ENCODE measurements around the gene KRTAP4-12. TPM values are rescaled to one million over a fixed set of nuclear protein-coding genes. Genes with fewer than 3 reads are reported as not detected.
"Not testable (repeated sequence)": the region's sequence is repeated elsewhere in the genome, so short reads cannot be mapped to it uniquely, and the experiment has no call there.

KRTAP4-12 gene
- total RNA-seq, 1 donor: not detected

DNA sequence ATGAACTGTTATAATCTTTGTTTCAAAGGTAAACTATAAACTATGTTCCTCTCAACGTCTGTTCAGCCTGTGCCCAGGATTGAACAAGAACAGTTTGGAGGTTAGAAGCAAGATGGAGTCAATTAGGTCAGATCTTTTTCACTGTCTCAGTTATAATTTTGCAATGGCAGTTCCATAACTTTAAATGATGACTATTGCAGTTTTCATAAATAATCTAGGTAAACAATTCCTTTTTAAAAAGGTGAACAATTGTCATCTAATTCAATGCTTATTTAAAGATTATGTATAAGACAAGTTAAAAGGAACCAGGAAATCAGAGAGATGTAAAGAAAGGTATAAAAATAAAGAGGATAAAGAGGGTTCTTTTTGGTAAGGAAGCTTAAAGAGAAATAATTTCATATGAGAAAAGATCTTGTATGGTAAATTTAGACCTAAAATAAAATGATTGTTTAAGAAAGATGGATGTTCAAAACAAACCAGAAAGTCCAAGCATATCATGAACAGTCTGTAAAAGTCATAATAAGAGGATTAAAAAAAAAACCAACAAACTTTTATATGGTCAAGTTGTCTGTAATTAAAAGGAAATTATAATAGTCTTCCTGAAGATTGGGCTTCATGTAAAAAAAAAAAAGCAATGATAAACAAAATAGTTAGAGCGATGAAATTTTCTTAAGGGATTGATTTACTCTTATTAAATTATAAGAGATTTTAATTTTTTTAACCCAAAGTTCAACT is 12.7 kb downstream of the KRTAP4-12 start:
- TF ChIP-seq, protein P1, sequence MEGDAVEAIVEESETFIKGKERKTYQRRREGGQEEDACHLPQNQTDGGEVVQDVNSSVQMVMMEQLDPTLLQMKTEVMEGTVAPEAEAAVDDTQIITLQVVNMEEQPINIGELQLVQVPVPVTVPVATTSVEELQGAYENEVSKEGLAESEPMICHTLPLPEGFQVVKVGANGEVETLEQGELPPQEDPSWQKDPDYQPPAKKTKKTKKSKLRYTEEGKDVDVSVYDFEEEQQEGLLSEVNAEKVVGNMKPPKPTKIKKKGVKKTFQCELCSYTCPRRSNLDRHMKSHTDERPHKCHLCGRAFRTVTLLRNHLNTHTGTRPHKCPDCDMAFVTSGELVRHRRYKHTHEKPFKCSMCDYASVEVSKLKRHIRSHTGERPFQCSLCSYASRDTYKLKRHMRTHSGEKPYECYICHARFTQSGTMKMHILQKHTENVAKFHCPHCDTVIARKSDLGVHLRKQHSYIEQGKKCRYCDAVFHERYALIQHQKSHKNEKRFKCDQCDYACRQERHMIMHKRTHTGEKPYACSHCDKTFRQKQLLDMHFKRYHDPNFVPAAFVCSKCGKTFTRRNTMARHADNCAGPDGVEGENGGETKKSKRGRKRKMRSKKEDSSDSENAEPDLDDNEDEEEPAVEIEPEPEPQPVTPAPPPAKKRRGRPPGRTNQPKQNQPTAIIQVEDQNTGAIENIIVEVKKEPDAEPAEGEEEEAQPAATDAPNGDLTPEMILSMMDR (IDR thresholded peaks at IDR 0.05; ENCODE audit: insufficient read depth, low read depth, low read length): no peak
- no peak for DNase-seq (ENCODE audit: low read depth)
- no peak overlapping the region for H3K4me3 ChIP-seq (ENCODE audit: low read depth, low read length)

- DNase-seq (ENCODE audit: low read depth); H3K4me3 ChIP-seq (ENCODE audit: low read depth, low read length): not testable (repeated sequence)
Observed at GRCh38 chr17:41108728-41109386, 15.1 kb downstream of the KRTAP4-12 start.

DNA sequence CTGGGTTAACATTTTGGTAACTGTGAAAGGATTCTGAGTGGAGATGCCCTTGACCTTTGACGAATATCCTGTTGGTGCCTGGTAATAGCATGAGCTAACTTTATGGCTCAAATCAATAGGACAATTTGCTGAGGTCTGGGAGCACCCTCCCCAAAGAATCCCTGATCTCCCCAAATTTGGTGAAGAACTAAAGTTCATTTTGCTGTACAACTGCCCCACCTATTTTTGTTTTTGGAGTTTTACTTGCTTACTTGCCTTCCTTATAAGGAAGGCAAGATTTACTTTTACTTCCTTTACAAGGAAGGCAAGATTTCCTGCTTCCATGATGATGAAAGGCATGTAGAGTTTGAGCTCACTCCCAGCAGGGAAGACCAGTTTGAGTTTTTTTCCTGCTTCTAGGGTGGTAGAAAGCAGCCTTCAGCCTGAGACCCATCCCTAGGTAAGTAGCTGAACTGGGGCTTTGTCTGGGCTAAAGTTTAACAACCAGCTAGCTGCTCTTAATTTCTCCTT is 16.0 kb downstream of the KRTAP4-12 start:
- TF ChIP-seq, protein P1 (IDR thresholded peaks at IDR 0.05; ENCODE audit: insufficient read depth, low read depth, low read length): no peak
- no peak for DNase-seq (ENCODE audit: low read depth)
- H3K4me3 ChIP-seq (ENCODE audit: low read depth, low read length): no peak overlapping the region

DNA sequence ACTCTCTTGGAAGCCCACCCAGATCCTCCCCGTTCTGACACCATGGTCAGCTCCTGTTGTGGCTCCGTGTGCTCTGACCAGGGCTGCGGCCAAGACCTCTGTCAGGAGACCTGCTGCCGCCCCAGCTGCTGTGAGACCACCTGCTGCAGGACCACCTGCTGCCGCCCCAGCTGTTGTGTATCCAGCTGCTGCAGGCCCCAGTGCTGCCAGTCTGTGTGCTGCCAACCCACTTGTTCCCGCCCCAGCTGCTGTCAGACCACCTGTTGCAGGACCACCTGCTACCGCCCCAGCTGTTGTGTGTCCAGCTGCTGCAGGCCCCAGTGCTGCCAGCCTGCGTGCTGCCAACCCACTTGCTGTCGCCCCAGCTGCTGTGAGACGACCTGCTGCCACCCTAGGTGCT is 18.6 kb downstream of the KRTAP4-12 start, which contains the start of gene KRTAP4-9:
Gene KRTAP4-9 (plus strand): TSS at position 43 of the 400 bp plus-strand sequence. CDS start 0 bp downstream, at position 43.
- not testable (repeated sequence) for H3K4me3 ChIP-seq (ENCODE audit: low read depth, low read length)

GRCh38 chr17:41104386-41105038 is 19.5 kb downstream of the KRTAP4-12 start:
- H3K4me3 ChIP-seq (ENCODE audit: low read depth, low read length); DNase-seq (ENCODE audit: low read depth): not testable (repeated sequence)

More for the DNA sequence above, 18.6 kb downstream of the KRTAP4-12 start, which contains the start of gene KRTAP4-9:
- DNase-seq (ENCODE audit: low read depth): not testable (repeated sequence)

DNA sequence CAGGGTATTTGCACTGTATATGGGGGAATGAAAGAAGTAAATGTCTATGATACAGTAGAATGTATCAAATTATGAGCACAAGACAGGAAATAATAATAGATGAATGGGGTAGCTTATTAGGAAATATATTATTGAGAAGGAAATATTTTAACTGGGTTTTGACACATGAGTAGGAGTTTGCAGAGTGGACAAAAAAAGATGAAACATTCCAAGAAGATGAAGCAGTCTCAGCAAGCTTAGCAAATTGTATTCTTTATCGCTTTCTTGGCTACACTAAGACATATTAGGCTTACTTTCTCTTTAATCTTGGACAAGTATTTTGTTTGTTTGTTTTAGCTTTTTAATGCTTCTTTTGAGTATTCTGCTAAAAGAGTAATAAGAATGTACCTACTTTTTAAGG is 20.1 kb downstream of the KRTAP4-12 start:
- DNase-seq (ENCODE audit: low read depth): no peak
- TF ChIP-seq, protein P1 (IDR thresholded peaks at IDR 0.05; ENCODE audit: insufficient read depth, low read depth, low read length): no peak
- no peak overlapping the region for H3K4me3 ChIP-seq (ENCODE audit: low read depth, low read length)

GRCh38 chr17:41101586-41102259 is 22.3 kb downstream of the KRTAP4-12 start, which contains the start of gene KRTAP4-16:
KRTAP4-16 (minus strand) TSS chr17:41102209; CDS start chr17:41102209, 0 bp downstream.
- TF ChIP-seq, protein P1 (IDR thresholded peaks at IDR 0.05; ENCODE audit: insufficient read depth, low read depth, low read length): no peak
- H3K4me3 ChIP-seq (ENCODE audit: low read depth, low read length): no peak within 1 kb of the TSS
- DNase-seq (ENCODE audit: low read depth): no peak

GRCh38 chr17:41099682-41100480 is 24.1 kb downstream of the KRTAP4-12 start:
- DNase-seq (ENCODE audit: low read depth): peak; percentile 8
- H3K4me3 ChIP-seq (ENCODE audit: low read depth, low read length): not testable (repeated sequence)
